Lung (tissue), 12 donors: Measurements from ENCODE around the gene BCL6B. TPM values are rescaled to one million over a fixed set of nuclear protein-coding genes. Genes with fewer than 3 reads are reported as not detected.

Experiments used
- ATAC-seq: fragments of 200-7000 bp; cut with Tn5 transposase; one replicate; pipeline ENCODE4 v1.9.1; 2020; ENCODE audit warnings: moderate number of reproducible peaks; ENCODE audit not compliant: insufficient read depth, low FRiP score
- DNase-seq, 3 donors: peaks; one replicate each; pipeline ENCODE4 v3.0.0-alpha.2; 2013 to 2017
- H3K27ac ChIP-seq, 2 donors: one replicate each; pipeline ENCODE4 v1.5.1; 2013; ENCODE audit warnings: mild to moderate bottlenecking in 2 of 2, moderate library complexity in 2 of 2, control low read depth in 1 of 2, inconsistent platforms in 1 of 2, low read depth in 1 of 2, low read length in 1 of 2
- H3K27me3 ChIP-seq, 3 donors: one replicate each; pipeline ENCODE4 v1.5.1; 2013; ENCODE audit warnings: low read length in 2 of 3; ENCODE audit not compliant: control insufficient read depth in 3 of 3, insufficient read depth in 3 of 3
- H3K36me3 ChIP-seq, 4 donors: one replicate each; pipeline ENCODE4 v1.5.1; 2013; ENCODE audit warnings: low read length in 4 of 4, mild to moderate bottlenecking in 1 of 4, moderate library complexity in 1 of 4; ENCODE audit not compliant: control insufficient read depth in 4 of 4, insufficient read depth in 4 of 4
- H3K4me1 ChIP-seq, 5 donors: one replicate each; pipeline ENCODE4 v1.5.1; 2013; ENCODE audit warnings: low read length in 5 of 5, mild to moderate bottlenecking in 2 of 5, moderate library complexity in 1 of 5; ENCODE audit not compliant: control insufficient read depth in 5 of 5, insufficient read depth in 5 of 5
- H3K4me3 ChIP-seq: one replicate; pipeline ENCODE4 v1.5.1; 2013; ENCODE audit warnings: mild to moderate bottlenecking, control low read depth, moderate library complexity
- H3K9ac ChIP-seq, 2 donors: one replicate each; pipeline ENCODE4 v1.5.1; 2013; ENCODE audit warnings: low read length in 2 of 2, control low read depth in 1 of 2; ENCODE audit not compliant: insufficient read depth in 1 of 2
- H3K9me3 ChIP-seq, 4 donors: one replicate each; pipeline ENCODE4 v1.5.1; 2013; ENCODE audit warnings: low read length in 3 of 4, mild to moderate bottlenecking in 1 of 4, moderate library complexity in 1 of 4; ENCODE audit not compliant: control insufficient read depth in 4 of 4, insufficient read depth in 3 of 4
- WGBS, 2 donors: extraction: QIAGEN DNeasy Blood & Tissue Kit; methylation state at CpG; one replicate each; pipeline ENCODE4 v1.1.7; 2013; 5-methylcytosine and 5-hydroxymethylcytosine counted together
- polyA plus RNA-seq, 2 donors: library from polyadenylated mRNA; stranded (reverse); fragments of 200-250 nt; gene quantifications; one replicate each; pipeline ENCODE4 v1.2.1, GENCODE V29; 2013
- total RNA-seq, 2 donors: library from RNA; depleted of rRNA in 1 of 2; stranded (reverse); fragments of >200 nt in 1 of 2; gene quantifications; one replicate each; pipeline ENCODE4 v1.2.1, GENCODE V29; 2014 to 2021
- TF ChIP-seq, protein P1 (sequence below): IDR thresholded peaks from 2 replicates; pipeline ENCODE4 v1.5.1; 2012; ENCODE audit warnings: mild to moderate bottlenecking; ENCODE audit errors: control extremely low read depth, extremely low read depth
- donor health status: control.
- donor health status: control.
- donor health status: Bipolar disorder and iron deficiency.
- donor health status: healthy.
- donor health status: DM: yes; HTN: yes; CAD: no.

BCL6B gene
- total and polyA plus RNA-seq, 4 donors, result 14.5 to 55.6 (median 15.5) TPM

DNA sequence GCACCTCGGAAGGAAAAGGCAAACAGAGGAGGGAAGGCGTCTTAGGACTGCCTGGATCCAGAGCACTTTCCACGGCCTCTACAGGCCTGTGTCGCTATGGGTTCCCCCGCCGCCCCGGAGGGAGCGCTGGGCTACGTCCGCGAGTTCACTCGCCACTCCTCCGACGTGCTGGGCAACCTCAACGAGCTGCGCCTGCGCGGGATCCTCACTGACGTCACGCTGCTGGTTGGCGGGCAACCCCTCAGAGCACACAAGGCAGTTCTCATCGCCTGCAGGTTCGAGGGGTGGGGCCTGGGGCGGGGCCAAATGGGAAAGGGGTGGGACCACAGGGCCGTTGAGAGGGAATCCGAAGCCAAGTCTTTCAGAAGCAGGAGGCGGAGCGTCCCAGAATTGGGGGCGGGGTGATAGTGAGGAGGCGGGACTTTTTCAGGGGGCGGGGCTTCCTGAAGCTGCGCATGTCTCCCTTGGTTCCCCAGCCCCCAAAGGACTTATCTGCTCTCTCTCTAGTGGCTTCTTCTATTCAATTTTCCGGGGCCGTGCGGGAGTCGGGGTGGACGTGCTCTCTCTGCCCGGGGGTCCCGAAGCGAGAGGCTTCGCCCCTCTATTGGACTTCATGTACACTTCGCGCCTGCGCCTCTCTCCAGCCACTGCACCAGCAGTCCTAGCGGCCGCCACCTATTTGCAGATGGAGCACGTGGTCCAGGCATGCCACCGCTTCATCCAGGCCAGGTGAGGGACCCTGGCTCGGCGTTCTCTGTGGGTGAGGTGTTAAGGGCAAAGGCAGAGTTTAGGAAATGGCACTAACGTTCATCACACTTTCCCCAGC, 939 bp downstream of the BCL6B start:
- ATAC-seq, result peak; percentile 52
- H3K27me3 ChIP-seq, result peaks cover 0 to 18% (median 17%) of the 10 kb centered on the region in 3 donors
- H3K27ac ChIP-seq, result peak overlapping the region; percentile 86 to 88
- 29 to 32% methylated on average over 49 to 51 of the region's 51 CpGs for WGBS, 2 donors
- peaks cover 0 to 35% (median 5%) of the 10 kb centered on the region in 5 donors for H3K4me1 ChIP-seq
- no peaks in the 10 kb centered on the region for H3K9me3 ChIP-seq
- DNase-seq, result peak; percentile 80 to 89 (median 83)
- peak overlapping the region; percentile 55 for H3K4me3 ChIP-seq
- peaks cover 0 to 6% (median 0%) of the 10 kb centered on the region in 4 donors for H3K36me3 ChIP-seq
- TF ChIP-seq, protein P1, sequence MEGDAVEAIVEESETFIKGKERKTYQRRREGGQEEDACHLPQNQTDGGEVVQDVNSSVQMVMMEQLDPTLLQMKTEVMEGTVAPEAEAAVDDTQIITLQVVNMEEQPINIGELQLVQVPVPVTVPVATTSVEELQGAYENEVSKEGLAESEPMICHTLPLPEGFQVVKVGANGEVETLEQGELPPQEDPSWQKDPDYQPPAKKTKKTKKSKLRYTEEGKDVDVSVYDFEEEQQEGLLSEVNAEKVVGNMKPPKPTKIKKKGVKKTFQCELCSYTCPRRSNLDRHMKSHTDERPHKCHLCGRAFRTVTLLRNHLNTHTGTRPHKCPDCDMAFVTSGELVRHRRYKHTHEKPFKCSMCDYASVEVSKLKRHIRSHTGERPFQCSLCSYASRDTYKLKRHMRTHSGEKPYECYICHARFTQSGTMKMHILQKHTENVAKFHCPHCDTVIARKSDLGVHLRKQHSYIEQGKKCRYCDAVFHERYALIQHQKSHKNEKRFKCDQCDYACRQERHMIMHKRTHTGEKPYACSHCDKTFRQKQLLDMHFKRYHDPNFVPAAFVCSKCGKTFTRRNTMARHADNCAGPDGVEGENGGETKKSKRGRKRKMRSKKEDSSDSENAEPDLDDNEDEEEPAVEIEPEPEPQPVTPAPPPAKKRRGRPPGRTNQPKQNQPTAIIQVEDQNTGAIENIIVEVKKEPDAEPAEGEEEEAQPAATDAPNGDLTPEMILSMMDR, result no peak
- H3K9ac ChIP-seq, result peak overlapping the region in 1 of 2 donors; percentile 68

DNA sequence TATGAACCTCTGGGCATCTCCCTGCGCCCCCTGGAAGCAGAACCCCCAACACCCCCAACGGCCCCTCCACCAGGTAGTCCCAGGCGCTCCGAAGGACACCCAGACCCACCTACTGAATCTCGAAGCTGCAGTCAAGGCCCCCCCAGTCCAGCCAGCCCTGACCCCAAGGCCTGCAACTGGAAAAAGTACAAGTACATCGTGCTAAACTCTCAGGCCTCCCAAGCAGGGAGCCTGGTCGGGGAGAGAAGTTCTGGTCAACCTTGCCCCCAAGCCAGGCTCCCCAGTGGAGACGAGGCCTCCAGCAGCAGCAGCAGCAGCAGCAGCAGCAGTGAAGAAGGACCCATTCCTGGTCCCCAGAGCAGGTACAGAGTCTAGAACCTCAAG, 1.5 kb downstream of the BCL6B start:
- Histone ChIP-seq H3K27ac (no peak overlapping the region), H3K9me3 (no peaks in the 10 kb centered on the region), H3K9ac (no peak overlapping the region), H3K27me3 (peaks cover 0 to 18% (median 17%) of the 10 kb centered on the region in 3 donors), H3K4me3 (peak overlapping the region; percentile 51), H3K4me1 (peaks cover 0 to 30% (median 6%) of the 10 kb centered on the region in 5 donors), H3K36me3 (peaks cover 0 to 6% (median 0%) of the 10 kb centered on the region in 4 donors)
- no peak for DNase-seq
- ATAC-seq, result no peak
- TF ChIP-seq, protein P1, result no peak
- 73 to 79% methylated on average over 8 of the region's 8 CpGs for WGBS, 2 donors

DNA sequence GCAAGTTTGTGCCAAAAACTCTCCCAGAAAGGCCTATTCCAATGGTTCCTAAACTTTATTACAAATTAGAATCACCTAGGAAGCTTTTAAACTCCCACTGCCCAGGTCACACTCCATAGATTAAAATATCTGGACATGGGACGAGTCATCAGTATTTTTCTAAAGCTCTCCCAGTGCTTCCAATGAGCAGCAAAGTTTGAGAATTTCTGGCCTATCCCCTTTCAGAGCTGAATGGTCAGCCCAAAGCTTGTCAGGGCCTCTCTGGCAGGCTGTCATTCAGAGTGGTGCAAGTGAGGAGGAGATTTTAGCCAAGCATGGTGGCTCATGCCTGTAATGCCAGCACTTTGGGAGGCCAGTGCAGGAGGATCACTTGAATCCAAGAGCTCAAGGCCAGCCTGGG, 2.4 kb downstream of the BCL6B start:
- DNase-seq, result no peak
- Histone ChIP-seq H3K4me3 (peak overlapping the region; percentile 51), H3K36me3 (peaks cover 0 to 6% (median 0%) of the 10 kb centered on the region in 4 donors), H3K27ac (peak overlapping the region in 1 of 2 donors; percentile 20), H3K9me3 (no peaks in the 10 kb centered on the region), H3K4me1 (peaks cover 0 to 24% (median 6%) of the 10 kb centered on the region in 5 donors), H3K9ac (no peak overlapping the region), H3K27me3 (peaks cover 0 to 18% (median 17%) of the 10 kb centered on the region in 3 donors)
- ATAC-seq, result no peak
- 76 to 89% methylated on average over 1 of the region's 1 CpG for WGBS, 2 donors
- TF ChIP-seq, protein P1, result no peak
